Measurements from ENCODE around the gene SCN5A. TPM values are rescaled to one million over a fixed set of nuclear protein-coding genes. Genes with fewer than 3 reads are reported as not detected.

Gene SCN5A
- polyA plus RNA-seq, 1 donor from 2014 or later: not detected

- H4K20me1 ChIP-seq (ENCODE audit: insufficient read depth): no peaks in the 10 kb centered on the region
- no peaks in the 10 kb centered on the region for H3K27me3 ChIP-seq (ENCODE audit: insufficient read depth, low read depth, low read length)
- no peaks in the 10 kb centered on the region for H3K79me2 ChIP-seq (replicated peaks; ENCODE audit: insufficient read depth, low read length)
- H3K9ac ChIP-seq (ENCODE audit: low read length): no peak overlapping the region
- no peak overlapping the region for H3K27ac ChIP-seq (ENCODE audit: low read length)
- no peak overlapping the region for H3K4me3 ChIP-seq (ENCODE audit: low read length)
- TF ChIP-seq TAF1 (IDR thresholded peaks at IDR 0.05; ENCODE audit: low read depth): no peak
- TF ChIP-seq MXI1 (conservative IDR thresholded peaks at IDR 0.05; ENCODE audit: poor library complexity, severe bottlenecking): no peak
- TF ChIP-seq SMC3 (conservative IDR thresholded peaks at IDR 0.05; ENCODE audit: poor library complexity): no peak
- TF ChIP-seq EP300 (conservative IDR thresholded peaks at IDR 0.05; ENCODE audit: poor library complexity, severe bottlenecking): no peak
- TF ChIP-seq CTCF (IDR thresholded peaks at IDR 0.05; ENCODE audit: poor library complexity, severe bottlenecking): no peak
- TF ChIP-seq RAD21 (conservative IDR thresholded peaks at IDR 0.05): no peak
- TF ChIP-seq POLR2AphosphoS5 (IDR thresholded peaks at IDR 0.05): no peak
- no peak for TF ChIP-seq EZH2 (IDR thresholded peaks at IDR 0.05; ENCODE audit: borderline replicate concordance, insufficient read depth, low read length, poor library complexity, severe bottlenecking)
- TF ChIP-seq REST (IDR thresholded peaks at IDR 0.05; ENCODE audit: borderline replicate concordance): no peak
- H2AFZ ChIP-seq (ENCODE audit: low read depth, low read length): no peak overlapping the region
- H3F3A ChIP-seq (ENCODE audit: insufficient read depth, low read length, poor library complexity, severe bottlenecking): no peaks in the 10 kb centered on the region
- H3K4me2 ChIP-seq (ENCODE audit: low read length): no peak overlapping the region
- H3K36me3 ChIP-seq (ENCODE audit: insufficient read depth, low read length): no peaks in the 10 kb centered on the region
- H3K9me3 ChIP-seq (ENCODE audit: low read length): no peaks in the 10 kb centered on the region
- no peaks in the 10 kb centered on the region for H3K9me2 ChIP-seq (ENCODE audit: insufficient read depth, low read length)
These were observed 93.6 kb downstream of the SCN5A start for GRCh38 chr3:38555926-38556325.

- H3K36me3 ChIP-seq (ENCODE audit: insufficient read depth, low read length): no peaks in the 10 kb centered on the region
- TF ChIP-seq TAF1 (IDR thresholded peaks at IDR 0.05; ENCODE audit: low read depth): no peak
- no peak for TF ChIP-seq EP300 (conservative IDR thresholded peaks at IDR 0.05; ENCODE audit: poor library complexity, severe bottlenecking)
- TF ChIP-seq CTCF (IDR thresholded peaks at IDR 0.05; ENCODE audit: poor library complexity, severe bottlenecking): no peak
- TF ChIP-seq SMC3 (conservative IDR thresholded peaks at IDR 0.05; ENCODE audit: poor library complexity): no peak
- TF ChIP-seq POLR2AphosphoS5 (IDR thresholded peaks at IDR 0.05): no peak
- TF ChIP-seq MXI1 (conservative IDR thresholded peaks at IDR 0.05; ENCODE audit: poor library complexity, severe bottlenecking): no peak
- no peak for TF ChIP-seq EZH2 (IDR thresholded peaks at IDR 0.05; ENCODE audit: borderline replicate concordance, insufficient read depth, low read length, poor library complexity, severe bottlenecking)
- no peak for TF ChIP-seq RAD21 (conservative IDR thresholded peaks at IDR 0.05)
- no peak for TF ChIP-seq REST (IDR thresholded peaks at IDR 0.05; ENCODE audit: borderline replicate concordance)
- no peak overlapping the region for H2AFZ ChIP-seq (ENCODE audit: low read depth, low read length)
- no peak overlapping the region for H3K9ac ChIP-seq (ENCODE audit: low read length)
- no peaks in the 10 kb centered on the region for H3K27me3 ChIP-seq (ENCODE audit: insufficient read depth, low read depth, low read length)
- H3K4me2 ChIP-seq (ENCODE audit: low read length): no peak overlapping the region
- no peaks in the 10 kb centered on the region for H3K79me2 ChIP-seq (replicated peaks; ENCODE audit: insufficient read depth, low read length)
- no peaks in the 10 kb centered on the region for H4K20me1 ChIP-seq (ENCODE audit: insufficient read depth)
- H3K9me2 ChIP-seq (ENCODE audit: insufficient read depth, low read length): no peaks in the 10 kb centered on the region
- no peak overlapping the region for H3K4me3 ChIP-seq (ENCODE audit: low read length)
- no peak overlapping the region for H3K27ac ChIP-seq (ENCODE audit: low read length)
- H3K9me3 ChIP-seq (ENCODE audit: low read length): no peaks in the 10 kb centered on the region
- H3F3A ChIP-seq (ENCODE audit: insufficient read depth, low read length, poor library complexity, severe bottlenecking): no peaks in the 10 kb centered on the region
These were observed 94.2 kb downstream of the SCN5A start for GRCh38 chr3:38555149-38555840.

All from neural cell (in vitro differentiated cells).